ENCODE data around the gene TXNDC16.

GRCh38 chr14:52551205-52551604 is 1.1 kb downstream of the TXNDC16 start:
- TF ChIP-seq CTCF (IDR thresholded peaks at IDR 0.05) (no peak), FOXS1 (CRISPR knock-in tag; IDR thresholded peaks at IDR 0.05) (no peak), POLR2A (IDR thresholded peaks at IDR 0.05; ENCODE audit: low read length) (no peak), NPAS2 (CRISPR knock-in tag; IDR thresholded peaks at IDR 0.05; ENCODE audit: borderline replicate concordance) (no peak), RARB (CRISPR knock-in tag; IDR thresholded peaks at IDR 0.05) (no peak), RAD21 (conservative IDR thresholded peaks at IDR 0.05 in 1 of 2, IDR thresholded peaks at IDR 0.05 in 1 of 2) (no peak), CHD2 (IDR thresholded peaks at IDR 0.05; ENCODE audit: low read length, partially characterized antibody) (no peak)

All from A549 (cell line).